HepG2 (cell line): ENCODE measurements around the gene CDK17. TPM values are rescaled to one million over a fixed set of nuclear protein-coding genes. Genes with fewer than 3 reads are reported as not detected.

Experiments used
- ATAC-seq: fragments of 200-7000 bp; cut with Tn5 transposase; 3 replicates; pipeline ENCODE4 v1.9.1; 2020; ENCODE audit warnings: mild to moderate bottlenecking, moderate library complexity
- BruUV-seq: library from RNA; stranded (reverse); fragments of 400-500 nt; replicated peaks from 2 replicates; lab custom pipeline; 2021; lab: Mats Ljungman, UMichigan
- CTCF ChIA-PET: fragments of 300-600 bp; formaldehyde crosslinking; extraction: SDS; loops from one replicate; lab custom pipeline; 2021; ENCODE audit warnings: low total read pairs, inconsistent platforms, low intra/inter-chr PET ratio; lab: Yijun Ruan, JAX
- POLR2A ChIA-PET: fragments of 350-600 bp; sonication (Branson Sonifier 250); formaldehyde crosslinking; loops from one replicate; lab custom pipeline; 2020; ENCODE audit warnings: antibody characterized with exemption, inconsistent platforms; lab: Yijun Ruan, JAX
- DNase-seq: peaks from one replicate; pipeline ENCODE4 v3.0.0-alpha.2; 2015; ENCODE audit warnings: low spot score
- FAIRE-seq: peaks from 3 replicates; lab custom pipeline; 2011; peaks lifted over from hg19 to GRCh38; lab: Jason Lieb, UNC
- H2AFZ ChIP-seq: one replicate; pipeline ENCODE4 v1.6.1; 2011; ENCODE audit warnings: low read length, inconsistent platforms
- H3K27ac ChIP-seq: fragments of 300-600 bp; 3 replicates; pipeline ENCODE4 v1.8.0; 2011; ENCODE audit warnings: mixed run types, mild to moderate bottlenecking, mixed read lengths, low read length, inconsistent platforms; ENCODE audit not compliant: insufficient read depth; ENCODE audit errors: extremely low read length
- H3K27me3 ChIP-seq, 2 experiments: fragments of 200-600 bp in 1 of 2; 2 replicates in 1 of 2; 3 replicates in 1 of 2; pipeline versions ENCODE4 v1.6.0 to v1.8.0; 2011; ENCODE audit warnings: low read length in 2 of 2, mild to moderate bottlenecking in 2 of 2, moderate library complexity in 2 of 2, inconsistent platforms in 1 of 2; ENCODE audit not compliant: insufficient read depth in 2 of 2, control insufficient read depth in 1 of 2
- H3K36me3 ChIP-seq, 2 experiments: fragments of 200-600 bp in 1 of 2; replicated peaks in 1 of 2; 2 replicates in 1 of 2; 3 replicates in 1 of 2; pipeline versions ENCODE4 v1.5.1 to v1.8.0; 2011; ENCODE audit warnings: low read length in 2 of 2, inconsistent platforms in 1 of 2; ENCODE audit not compliant: insufficient read depth in 2 of 2, control insufficient read depth in 1 of 2
- H3K4me1 ChIP-seq: 2 replicates; pipeline ENCODE4 v1.5.1; 2012; ENCODE audit warnings: low read length, inconsistent platforms; ENCODE audit not compliant: insufficient read depth
- H3K4me2 ChIP-seq: 2 replicates; pipeline ENCODE4 v1.6.0; 2011; ENCODE audit warnings: low read depth, low read length, inconsistent platforms
- H3K4me3 ChIP-seq, 3 experiments: fragments of 200-600 bp in 1 of 3; sonication (generic), shearing (Covaris generic) in 1 of 3; replicated peaks in 1 of 3; 2 replicates each; pipeline ENCODE4 v1.5.1; 2011 to 2016; ENCODE audit warnings: low read length in 3 of 3, inconsistent platforms in 2 of 3, low read depth in 2 of 3, mild to moderate bottlenecking in 2 of 3, control low read depth in 1 of 3, mixed read lengths in 1 of 3; ENCODE audit not compliant: insufficient read depth in 1 of 3
- H3K79me2 ChIP-seq: one replicate; pipeline ENCODE4 v1.6.1; 2011; ENCODE audit warnings: low read length, inconsistent platforms; ENCODE audit not compliant: insufficient read depth
- H3K9ac ChIP-seq: 2 replicates; pipeline ENCODE4 v1.6.0; 2011; ENCODE audit warnings: mild to moderate bottlenecking, low read depth, low read length, inconsistent platforms; ENCODE audit not compliant: insufficient read depth
- H3K9me3 ChIP-seq: 2 replicates; pipeline ENCODE4 v1.5.1; 2012; ENCODE audit warnings: mild to moderate bottlenecking, low read length
- H4K20me1 ChIP-seq: 2 replicates; pipeline ENCODE4 v1.6.0; 2011; ENCODE audit warnings: inconsistent platforms, mild to moderate bottlenecking, low read length, moderate library complexity; ENCODE audit not compliant: insufficient read depth
- CERS6 ChIP-seq: sonication (generic); formaldehyde crosslinking; IDR thresholded peaks from 2 replicates; pipeline ENCODE4 v1.5.0; 2020; ENCODE audit warnings: missing genetic modification reagents
- FOXC1 ChIP-seq: sonication (generic); formaldehyde crosslinking; IDR thresholded peaks from 2 replicates; pipeline ENCODE4 v1.8.0; 2022; ENCODE audit warnings: mild to moderate bottlenecking, missing genetic modification reagents, borderline replicate concordance
- JUN ChIP-seq: sonication (generic); formaldehyde crosslinking; IDR thresholded peaks from 2 replicates; pipeline ENCODE4 v1.4.0; 2020; ENCODE audit warnings: mild to moderate bottlenecking, missing genetic modification reagents
- NFE2 ChIP-seq: sonication (generic); formaldehyde crosslinking; IDR thresholded peaks from 2 replicates; pipeline ENCODE4 v1.4.0; 2020; ENCODE audit warnings: missing genetic modification reagents
- NR2F6 ChIP-seq, 2 experiments: IDR thresholded peaks; 2 replicates each; pipeline ENCODE4 v1.6.1; 2016; ENCODE audit warnings: antibody characterized with exemption in 1 of 2, mild to moderate bottlenecking in 1 of 2
- POGZ ChIP-seq: sonication (generic); formaldehyde crosslinking; IDR thresholded peaks from 2 replicates; pipeline ENCODE4 v1.4.0; 2020; ENCODE audit warnings: mild to moderate bottlenecking, missing genetic modification reagents
- PPARG ChIP-seq: conservative IDR thresholded peaks from 2 replicates; pipeline ENCODE4 v1.6.1; 2016; ENCODE audit warnings: missing biosample characterization, missing genetic modification reagents
- RBM39 ChIP-seq: fragments of 200-400 bp; formaldehyde crosslinking; IDR thresholded peaks from one replicate; pipeline ENCODE4 v1.6.1; 2018; ENCODE audit warnings: antibody characterized with exemption, mild to moderate bottlenecking, low read depth, low read length; ENCODE audit not compliant: poor library complexity, severe bottlenecking
- SMC3 ChIP-seq: IDR thresholded peaks from 2 replicates; pipeline ENCODE4 v1.6.1; 2011; ENCODE audit warnings: low read length, improper control_type of control experiment
- TFAP4 ChIP-seq: sonication (generic); IDR thresholded peaks from 2 replicates; pipeline ENCODE4 v1.6.1; 2016; ENCODE audit warnings: low read depth, borderline replicate concordance
- TMF1 ChIP-seq: sonication (generic); formaldehyde crosslinking; IDR thresholded peaks from 2 replicates; pipeline ENCODE4 v1.8.1; 2022; ENCODE audit warnings: low read depth, missing genetic modification reagents
- ZBTB7B ChIP-seq: sonication (generic); formaldehyde crosslinking; IDR thresholded peaks from 2 replicates; pipeline ENCODE4 v1.4.0; 2020; ENCODE audit warnings: missing genetic modification reagents
- ZNF180 ChIP-seq: sonication (generic); formaldehyde crosslinking; IDR thresholded peaks from 2 replicates; pipeline ENCODE4 v1.4.0; 2020; ENCODE audit warnings: low read depth, missing genetic modification reagents, borderline replicate concordance
- ZNF230 ChIP-seq: sonication (generic); formaldehyde crosslinking; IDR thresholded peaks from 2 replicates; pipeline ENCODE4 v1.4.0; 2020; ENCODE audit warnings: mild to moderate bottlenecking, missing genetic modification reagents
- ZNF317 ChIP-seq: sonication (generic); formaldehyde crosslinking; IDR thresholded peaks from 2 replicates; pipeline ENCODE4 v1.5.0; 2020; ENCODE audit warnings: mild to moderate bottlenecking, missing genetic modification reagents
- ZNF598 ChIP-seq: sonication (generic); formaldehyde crosslinking; IDR thresholded peaks from 2 replicates; pipeline ENCODE4 v1.5.1; 2020; ENCODE audit warnings: mild to moderate bottlenecking, missing genetic modification reagents, borderline replicate concordance
- ZNF792 ChIP-seq: IDR thresholded peaks from 2 replicates; pipeline ENCODE4 v1.6.1; 2016
- WGBS: methylation state at CpG from one replicate; pipeline ENCODE4 v1.1.6; 2017; ENCODE audit warnings: low lambda C conversion rate; 5-methylcytosine and 5-hydroxymethylcytosine counted together
- in situ Hi-C: cut with HindIII; loops from 2 replicates; pipeline ENCODE4 v1.10.0; 2017; ENCODE audit warnings: low pct_unique_long_range_greater_than_20kb; ENCODE audit not compliant: extremely low pct_ligation_motif_present
- intact Hi-C: fragments of 100-400 bp; cut with micrococcal nuclease; formaldehyde crosslinking; loops from one replicate; pipeline ENCODE4 v1.10.0; 2022; ENCODE audit not compliant: unreplicated experiment
- polyA plus RNA-seq, 8 experiments: library from polyadenylated mRNA; depleted of rRNA in 3 of 8; stranded (reverse) in 7 of 8; unstranded in 1 of 8; fragments of >200 nt; fragmentation: Illumina TruSeq in 4 of 8; extraction: Trizol in 4 of 8; gene quantifications; 2 replicates each; pipeline versions ENCODE4 v1.2.1 to v1.2.3, GENCODE V29; 2011 to 2016; ENCODE audit warnings: low read depth in 4 of 8, missing spikeins in 1 of 8, mixed read lengths in 1 of 8; ENCODE audit not compliant: insufficient read depth in 1 of 8
- total RNA-seq, 5 experiments: library from RNA; depleted of rRNA; stranded (reverse); fragments of >200 nt; fragmentation: Illumina TruSeq; extraction: Trizol; gene quantifications; 2 replicates each; pipeline ENCODE4 v1.2.3, GENCODE V29; 2016; ENCODE audit warnings: low read depth in 1 of 5

CDK17 gene
- total and polyA plus RNA-seq, 2 of the 13 experiments (the other 11 are each of a cell fraction or from before 2014, with no cell fraction given) = 9.9 to 22.3 TPM

GRCh38 chr12:96387981-96388380, 12.3 kb downstream of the CDK17 start:
- DNase-seq (no peak), ATAC-seq (no peak), FAIRE-seq (no peak)
- TF ChIP-seq PPARG (CRISPR knock-in tag) = no peak
- TF ChIP-seq ZNF598 (CRISPR knock-in tag) = no peak
- no peak for TF ChIP-seq NFE2
- no peak for TF ChIP-seq POGZ
- TF ChIP-seq JUN (CRISPR knock-in tag) = no peak
- TF ChIP-seq ZNF230 (CRISPR knock-in tag) = no peak
- TF ChIP-seq CERS6 (CRISPR knock-in tag) = no peak
- TF ChIP-seq ZBTB7B (CRISPR knock-in tag) = no peak
- Histone ChIP-seq H3K4me3 (no peak overlapping the region), H3K4me1 (no peaks in the 10 kb centered on the region), H3K27me3 (no peaks in the 10 kb centered on the region), H3K9ac (no peak overlapping the region), H3K4me2 (no peak overlapping the region), H3K27ac (no peak overlapping the region), H4K20me1 (peaks cover 10% of the 10 kb centered on the region; the same call in 1 of the 2 replicates), H3K79me2 (peaks cover 85% of the 10 kb centered on the region), H2AFZ (no peak overlapping the region), H3K36me3 (peaks cover 0 to 3% of the 10 kb centered on the region in 2 experiments; a peak in 1 of 5 replicates), H3K9me3 (peaks cover 7% of the 10 kb centered on the region; the same call in 1 of the 2 replicates)
- 94% methylated on average over 1 of the region's 1 CpG for WGBS
- CTCF ChIA-PET = no interaction called here
- in situ Hi-C loops (no loop called here), intact Hi-C loops (no loop called here)
- BruUV-seq = no TSS peak
- POLR2A ChIA-PET = no interaction called here

GRCh38 chr12:96386794-96387193, 13.4 kb downstream of the CDK17 start:
- H3K36me3 ChIP-seq = peaks cover 0 to 3% of the 10 kb centered on the region in 2 experiments; a peak in 1 of 5 replicates
- H3K4me1 ChIP-seq = no peaks in the 10 kb centered on the region
- no peak overlapping the region for H3K27ac ChIP-seq
- DNase-seq = no peak
- ATAC-seq = no peak
- peaks cover 85% of the 10 kb centered on the region for H3K79me2 ChIP-seq
- H2AFZ ChIP-seq = no peak overlapping the region
- no peak overlapping the region for H3K9ac ChIP-seq
- peaks cover 14% of the 10 kb centered on the region; the same call in 1 of the 2 replicates for H3K9me3 ChIP-seq
- no peak for FAIRE-seq
- in situ Hi-C loops = no loop called here
- intact Hi-C loops = no loop called here
- H3K4me3 ChIP-seq = no peak overlapping the region
- no peaks in the 10 kb centered on the region for H3K27me3 ChIP-seq
- TF ChIP-seq ZNF180 (CRISPR knock-in tag) (no peak), NR2F6 (IDR thresholded peaks at IDR 0.05) (no peak), NR2F6 (CRISPR knock-in tag; IDR thresholded peaks at IDR 0.05) (no peak), TFAP4 (no peak), RBM39 (no peak), FOXC1 (CRISPR knock-in tag) (no peak), TMF1 (CRISPR knock-in tag) (no peak), SMC3 (no peak), ZNF317 (CRISPR knock-in tag) (no peak), ZNF792 (CRISPR knock-in tag) (no peak), JUN (CRISPR knock-in tag) (no peak)
- TF ChIP-seq, all 625 proteins: peak for 0
- CTCF ChIA-PET = no interaction called here
- no TSS peak for BruUV-seq
- Histone ChIP-seq H4K20me1 (0 out of 2 replicates have a peak, but pooled peaks cover 7% of the 10 kb centered on the region), H3K4me2 (no peak overlapping the region)
- WGBS = 96% methylated on average over 2 of the region's 2 CpGs
- POLR2A ChIA-PET = no interaction called here
